ENCODE results near the gene WDR75.
"Not testable (repeated sequence)": the region's sequence is repeated elsewhere in the genome, so short reads cannot be mapped to it uniquely, and the experiment has no call there.

WDR75 gene

GRCh38 chr2:189440947-189441708 is at the start of gene WDR75:
Gene WDR75 (plus strand): TSS chr2:189441474. CDS start chr2:189441493, 19 bp downstream.
- peak; percentile 83 to 93 for DNase-seq (ENCODE audit: low read depth in 1 of 2, low spot score in 1 of 2)

DNA sequence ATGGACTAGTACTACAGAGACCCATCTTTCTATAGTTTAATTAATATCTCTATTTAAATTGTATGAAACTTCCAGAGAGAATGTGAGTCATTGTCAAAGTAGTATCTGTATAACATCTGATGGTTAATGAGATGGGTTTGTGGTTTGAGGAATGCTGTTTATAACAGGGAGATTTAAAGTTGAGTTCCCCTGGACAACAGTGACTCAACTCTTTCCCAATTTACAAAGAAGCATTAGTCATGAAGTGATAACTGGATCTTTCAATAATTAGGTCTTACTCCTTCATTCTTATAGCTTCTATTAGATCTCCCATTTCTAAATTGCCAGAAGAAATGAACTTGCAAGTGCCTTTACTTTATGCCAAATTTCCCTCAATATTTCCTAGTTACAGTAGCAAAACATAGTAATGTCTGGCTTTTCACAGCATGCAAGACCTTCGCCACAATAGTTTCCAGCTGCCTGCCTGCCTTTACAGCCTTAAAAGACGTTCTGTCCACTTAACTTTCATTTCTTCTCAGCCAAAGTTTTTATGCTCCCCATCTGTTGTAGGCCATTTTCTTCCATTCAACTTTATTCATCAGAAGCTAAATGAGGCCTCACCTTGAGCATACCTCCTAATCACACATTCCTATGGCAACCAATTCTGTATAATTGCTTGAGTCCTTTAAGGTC is 47.7 kb upstream of the WDR75 start:
- DNase-seq (ENCODE audit: low read depth in 1 of 2, low spot score in 1 of 2): no peak

DNA sequence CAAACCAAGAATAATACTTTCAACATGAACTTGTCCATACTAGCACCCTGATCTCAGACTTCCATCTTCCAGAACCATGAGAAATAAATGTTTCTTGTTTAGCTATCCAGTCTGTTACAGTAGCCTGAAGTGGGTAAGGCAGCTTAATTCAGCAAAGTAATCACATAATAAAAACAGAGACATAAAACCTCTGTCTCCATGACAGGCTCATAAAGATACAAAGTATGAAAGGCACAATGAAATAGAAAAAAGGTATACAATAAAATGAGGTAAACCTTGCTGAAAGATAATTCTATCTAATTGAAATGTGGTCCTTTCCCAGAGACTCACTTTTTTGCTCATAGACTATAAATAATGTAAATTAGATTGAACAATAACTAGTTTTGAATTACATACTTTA is 46.7 kb upstream of the WDR75 start:
- DNase-seq (ENCODE audit: low read depth in 1 of 2, low spot score in 1 of 2): no peak

DNA sequence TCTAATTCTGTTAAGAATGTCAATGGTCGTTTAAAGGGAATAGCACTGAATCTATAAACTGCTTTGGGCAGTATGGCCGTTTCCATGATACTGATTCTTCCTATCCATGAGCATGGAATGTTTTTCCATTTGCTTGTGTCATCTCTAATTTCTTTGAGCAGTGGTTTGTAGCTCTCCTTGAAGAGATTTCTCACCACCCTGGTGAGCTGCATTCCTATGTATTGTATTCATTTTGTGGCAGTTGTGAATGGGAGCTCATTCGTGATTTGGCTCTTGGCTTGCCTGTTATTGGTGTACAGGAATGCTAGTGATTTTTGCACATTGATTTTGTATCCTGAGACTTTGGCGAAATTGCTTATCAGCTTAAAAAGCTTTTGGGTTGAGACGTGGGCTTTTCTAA is 38.3 kb upstream of the WDR75 start:
- DNase-seq (ENCODE audit: low read depth in 1 of 2, low spot score in 1 of 2): no peak

- DNase-seq (ENCODE audit: low read depth in 1 of 2, low spot score in 1 of 2): no peak
Observed at GRCh38 chr2:189406586-189407233, 34.6 kb upstream of the WDR75 start.

DNA sequence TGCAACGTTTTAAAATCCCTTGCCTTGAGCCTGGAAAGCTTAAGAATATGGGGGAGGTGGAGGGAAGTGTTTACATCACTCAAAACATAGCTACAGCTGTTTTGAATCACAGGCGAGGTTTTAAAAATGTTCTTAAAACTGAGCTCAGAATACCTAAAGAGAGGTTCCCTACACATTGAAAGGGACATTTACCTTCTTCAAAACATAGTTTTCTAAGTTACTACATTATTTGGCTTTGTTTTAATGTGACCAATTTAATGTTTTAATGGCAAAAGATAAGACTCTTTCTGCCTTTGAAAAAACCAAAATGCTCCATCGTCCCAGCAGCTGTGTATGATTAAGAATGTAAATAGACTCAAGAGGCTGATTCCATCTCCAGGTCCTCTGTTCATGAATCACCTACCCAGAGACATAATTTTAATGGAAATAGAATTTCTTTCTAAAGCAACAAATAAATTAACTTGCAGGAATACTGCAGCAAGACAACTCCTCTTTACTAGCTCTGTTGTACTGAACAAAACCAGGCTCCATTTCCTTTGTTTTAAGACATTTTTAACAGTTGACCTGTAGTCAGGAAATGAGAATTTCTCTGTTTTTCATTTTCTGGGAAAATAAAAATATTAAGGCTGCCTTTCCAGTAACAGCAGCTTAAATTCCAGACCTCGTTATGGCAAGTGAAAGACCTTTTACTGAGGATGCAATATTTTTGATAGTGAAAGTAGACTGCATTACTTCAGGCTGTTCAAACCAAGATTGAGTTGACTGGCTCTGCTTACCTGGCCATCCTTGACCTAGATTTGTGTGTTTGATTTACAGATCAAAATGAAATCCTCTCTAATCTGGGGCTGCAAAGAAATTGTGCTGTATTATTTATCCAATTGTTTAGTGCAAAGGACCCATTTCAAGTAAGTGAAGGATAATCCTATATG is 33.7 kb upstream of the WDR75 start:
- no peak for DNase-seq (ENCODE audit: low read depth in 1 of 2, low spot score in 1 of 2)

GRCh38 chr2:189408294-189408693 is 33.0 kb upstream of the WDR75 start:
- no peak for DNase-seq (ENCODE audit: low read depth in 1 of 2, low spot score in 1 of 2)

- no peak for DNase-seq (ENCODE audit: low read depth in 1 of 2, low spot score in 1 of 2)
Observed at GRCh38 chr2:189409131-189409530, 32.1 kb upstream of the WDR75 start.

DNA sequence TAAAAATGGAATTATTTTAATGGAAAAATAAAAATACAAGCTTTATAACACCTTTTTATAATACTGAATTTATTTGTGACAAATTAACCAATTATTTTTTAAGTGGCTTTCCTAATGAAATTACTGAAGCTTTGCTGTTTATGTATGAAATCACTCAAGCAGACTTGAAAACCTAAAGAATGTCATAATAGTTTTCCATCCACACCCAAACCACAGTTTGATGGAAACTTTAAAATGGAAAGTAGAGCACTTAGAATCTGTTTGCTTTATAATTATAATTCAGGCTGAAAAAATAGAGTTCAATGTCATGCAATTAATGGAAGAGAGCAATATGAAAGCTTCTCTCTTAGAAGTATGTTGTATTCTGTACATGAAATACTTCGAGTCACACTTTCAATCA is 31.6 kb upstream of the WDR75 start:
- no peak for DNase-seq (ENCODE audit: low read depth in 1 of 2, low spot score in 1 of 2)

DNA sequence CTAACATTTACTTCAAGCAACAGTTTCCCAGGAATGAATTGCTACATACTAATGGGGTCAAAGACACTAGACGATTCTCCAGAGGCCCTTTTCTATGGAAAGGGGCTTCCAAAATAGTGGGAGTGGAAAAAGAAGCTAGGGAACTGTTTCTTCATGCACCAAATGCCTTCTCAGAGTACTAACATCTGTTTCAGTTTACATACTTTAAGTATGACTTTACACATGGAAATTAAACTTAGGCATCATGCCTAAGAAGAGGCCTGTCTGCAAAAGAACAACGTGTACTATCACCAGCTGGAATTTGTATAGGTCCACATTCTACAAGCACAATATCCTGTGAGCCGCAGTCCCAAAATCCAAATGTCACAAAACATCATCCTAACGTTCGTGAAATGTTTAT is 29.4 kb upstream of the WDR75 start:
- no peak for DNase-seq (ENCODE audit: low read depth in 1 of 2, low spot score in 1 of 2)

DNA sequence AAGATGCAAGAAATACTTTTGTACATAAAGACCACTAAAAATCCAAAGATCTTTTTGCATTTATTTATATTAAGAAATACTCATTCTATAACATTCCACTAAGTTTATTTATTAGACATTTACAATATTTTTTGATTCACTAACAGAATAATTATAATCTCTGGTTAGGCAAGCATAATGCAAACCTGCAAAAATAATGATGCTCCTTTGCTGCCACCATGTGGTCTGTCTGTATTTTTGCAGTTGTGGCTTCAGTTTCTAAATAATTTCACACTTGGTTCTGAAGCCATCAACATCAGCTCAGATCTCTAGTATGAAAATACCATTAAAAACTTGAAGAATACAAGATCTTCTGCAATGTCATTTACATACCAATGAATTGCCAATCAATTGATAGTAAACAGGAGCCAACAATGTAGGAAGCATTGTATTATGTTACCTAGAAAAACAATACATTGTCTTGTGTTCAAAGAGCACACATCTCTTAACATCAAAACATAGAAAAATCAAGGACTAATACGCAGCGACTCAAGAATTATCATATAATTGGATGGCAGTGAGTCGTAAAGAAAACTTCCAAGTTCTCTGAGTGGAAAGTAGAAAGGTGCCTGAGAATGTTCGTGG is 28.8 kb upstream of the WDR75 start:
- peak in 1 of 2 donors; percentile 47 for DNase-seq (ENCODE audit: low read depth in 1 of 2, low spot score in 1 of 2)

- DNase-seq (ENCODE audit: low read depth in 1 of 2, low spot score in 1 of 2): no peak
Observed at GRCh38 chr2:189413249-189413648, 28.0 kb upstream of the WDR75 start.

DNA sequence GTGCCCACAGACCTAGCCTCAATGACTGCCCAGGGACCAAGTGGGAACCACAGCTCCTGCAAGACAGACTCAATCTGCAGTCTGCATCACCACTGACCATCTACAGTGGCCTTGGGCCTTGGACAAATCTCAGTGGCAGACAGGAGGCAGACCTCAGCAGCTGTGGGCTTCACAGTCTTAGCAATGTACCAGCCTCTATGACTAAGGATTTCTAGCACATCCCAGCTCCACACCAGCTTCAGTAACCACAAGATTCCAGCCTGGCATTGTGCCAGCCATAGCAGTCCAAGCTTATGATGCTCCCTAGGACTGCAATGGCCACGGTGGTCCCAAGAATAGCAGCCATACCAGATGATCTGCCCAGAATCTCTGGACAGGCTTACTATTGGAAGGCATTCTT is 19.6 kb upstream of the WDR75 start:
- no peak for DNase-seq (ENCODE audit: low read depth in 1 of 2, low spot score in 1 of 2)

DNA sequence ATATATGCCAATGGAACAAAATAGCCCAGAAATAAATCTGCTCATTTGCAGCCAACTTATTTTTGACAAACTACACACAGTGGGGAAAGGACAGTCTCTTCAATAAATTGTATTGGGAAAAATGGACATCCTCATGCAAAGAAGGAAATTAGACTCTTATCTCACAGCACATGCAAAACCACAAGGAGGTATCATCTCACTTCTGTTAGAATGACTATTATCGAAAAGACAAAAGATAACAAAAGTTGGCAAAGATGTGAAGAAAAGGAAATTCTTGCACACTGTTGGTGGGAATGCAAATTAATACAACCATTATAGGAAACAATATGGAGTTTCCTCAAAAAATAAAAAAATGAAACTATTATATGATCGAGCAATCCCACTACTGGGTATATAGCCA is 16.3 kb upstream of the WDR75 start:
- no peak for DNase-seq (ENCODE audit: low read depth in 1 of 2, low spot score in 1 of 2)

- no peak for DNase-seq (ENCODE audit: low read depth in 1 of 2, low spot score in 1 of 2)
Observed at GRCh38 chr2:189425676-189426075, 15.6 kb upstream of the WDR75 start.

GRCh38 chr2:189426886-189427285 is 14.4 kb upstream of the WDR75 start:
- no peak for DNase-seq (ENCODE audit: low read depth in 1 of 2, low spot score in 1 of 2)

GRCh38 chr2:189427872-189428271 is 13.4 kb upstream of the WDR75 start:
- DNase-seq (ENCODE audit: low read depth in 1 of 2, low spot score in 1 of 2): no peak

DNA sequence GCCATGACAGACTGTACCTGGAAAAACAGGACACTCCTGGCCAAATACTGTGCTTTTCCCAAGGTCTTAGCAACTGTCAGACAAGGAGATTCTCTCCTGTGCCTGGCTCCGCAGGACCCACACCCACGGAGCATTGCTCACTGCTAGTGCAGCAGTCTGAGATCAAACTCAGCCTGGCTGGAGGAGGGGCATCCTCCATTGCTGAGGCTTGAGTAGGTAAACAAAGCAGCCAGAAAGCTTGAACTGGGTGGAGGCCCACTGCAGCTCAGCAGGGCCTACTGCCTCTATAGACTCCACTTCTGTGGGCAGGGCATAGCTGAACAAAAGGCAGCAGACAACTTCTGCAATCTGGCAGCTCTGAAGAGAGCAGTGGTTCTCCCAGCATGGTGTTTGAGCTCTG is 10.8 kb upstream of the WDR75 start:
- DNase-seq (ENCODE audit: low read depth in 1 of 2, low spot score in 1 of 2): not testable (repeated sequence)

GRCh38 chr2:189435803-189436202 is 5.5 kb upstream of the WDR75 start:
- not testable (repeated sequence) for DNase-seq (ENCODE audit: low read depth in 1 of 2, low spot score in 1 of 2)

DNA sequence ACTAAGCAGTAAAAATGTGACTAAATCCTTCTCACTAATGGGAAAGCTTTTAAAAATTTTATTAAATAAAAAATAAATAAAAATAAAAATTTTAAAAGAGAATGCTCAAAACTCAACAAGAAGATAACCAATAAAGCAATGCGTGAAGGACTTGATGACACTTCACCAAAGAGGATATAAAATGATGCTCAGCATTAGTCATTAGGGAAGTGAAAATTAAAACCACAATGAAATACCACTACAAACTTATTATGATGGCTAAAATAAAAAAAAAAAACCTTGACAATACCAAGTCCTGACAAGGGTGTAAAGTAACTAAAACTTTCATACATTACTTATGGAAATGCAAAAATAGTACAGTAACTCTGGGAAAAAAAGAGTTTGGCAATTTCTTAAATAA is 3.3 kb upstream of the WDR75 start:
- no peak for DNase-seq (ENCODE audit: low read depth in 1 of 2, low spot score in 1 of 2)

GRCh38 chr2:189439342-189439741 is 1.9 kb upstream of the WDR75 start:
- no peak for DNase-seq (ENCODE audit: low read depth in 1 of 2, low spot score in 1 of 2)
